ENCODE measurements around the gene EXD3.

The EXD3 gene

GRCh38 chr9:137371946-137372651 lies 50.9 kb downstream of the EXD3 start:
- no peak overlapping the region for H3K27ac ChIP-seq
- H3K4me3 ChIP-seq = no peak overlapping the region

- no peak overlapping the region for H3K27ac ChIP-seq
- no peak overlapping the region for H3K4me3 ChIP-seq
Measured at GRCh38 chr9:137371521-137371941, 51.4 kb downstream of the EXD3 start.

GRCh38 chr9:137370865-137371520 lies 52.0 kb downstream of the EXD3 start:
- Histone ChIP-seq H3K27ac (no peak overlapping the region), H3K4me3 (no peak overlapping the region)

- Histone ChIP-seq H3K4me3 (no peak overlapping the region), H3K27ac (no peak overlapping the region)
Measured at GRCh38 chr9:137369911-137370764, 52.8 kb downstream of the EXD3 start.

- H3K4me3 ChIP-seq = no peak overlapping the region
- H3K27ac ChIP-seq = no peak overlapping the region
Measured at GRCh38 chr9:137369061-137369787, 53.7 kb downstream of the EXD3 start.

GRCh38 chr9:137368431-137369035 lies 54.4 kb downstream of the EXD3 start:
- no peak overlapping the region for H3K27ac ChIP-seq

GRCh38 chr9:137367506-137368430 lies 55.2 kb downstream of the EXD3 start:
- no peak overlapping the region for H3K27ac ChIP-seq
- no peak overlapping the region for H3K4me3 ChIP-seq

More at GRCh38 chr9:137368431-137369035, 54.4 kb downstream of the EXD3 start:
- H3K4me3 ChIP-seq = no peak overlapping the region

- Histone ChIP-seq H3K4me3 (no peak overlapping the region), H3K27ac (no peak overlapping the region)
Measured at GRCh38 chr9:137366891-137367381, 56.0 kb downstream of the EXD3 start.

- no peak overlapping the region for H3K27ac ChIP-seq
- H3K4me3 ChIP-seq = no peak overlapping the region
Measured at GRCh38 chr9:137366445-137366810, 56.5 kb downstream of the EXD3 start.

- H3K4me3 ChIP-seq = no peak overlapping the region
- no peak overlapping the region for H3K27ac ChIP-seq
Measured at GRCh38 chr9:137365552-137366444, 57.2 kb downstream of the EXD3 start.

GRCh38 chr9:137365056-137365455 lies 57.9 kb downstream of the EXD3 start:
- no peak overlapping the region for H3K4me3 ChIP-seq
- no peak overlapping the region for H3K27ac ChIP-seq

- H3K27ac ChIP-seq = no peak overlapping the region
- no peak overlapping the region for H3K4me3 ChIP-seq
Measured at GRCh38 chr9:137359850-137360249, 63.1 kb downstream of the EXD3 start.

- no peak overlapping the region for H3K4me3 ChIP-seq
Measured at GRCh38 chr9:137358126-137358525, 64.8 kb downstream of the EXD3 start.

GRCh38 chr9:137357166-137357565 lies 65.8 kb downstream of the EXD3 start:
- H3K4me3 ChIP-seq = no peak overlapping the region
- no peak overlapping the region for H3K27ac ChIP-seq

More at GRCh38 chr9:137358126-137358525, 64.8 kb downstream of the EXD3 start:
- no peak overlapping the region for H3K27ac ChIP-seq

- Histone ChIP-seq H3K4me3 (no peak overlapping the region), H3K27ac (no peak overlapping the region)
Measured at GRCh38 chr9:137355761-137356365, 67.1 kb downstream of the EXD3 start.

GRCh38 chr9:137354845-137355760 lies 67.9 kb downstream of the EXD3 start:
- H3K27ac ChIP-seq = peak overlapping the region in 2 of 21 experiments; percentile 30 to 56
- no peak overlapping the region for H3K4me3 ChIP-seq

Data from skin epidermis (tissue), 12 donors.